HG03280 (cell line): ENCODE data around the gene PNKP.
"Not testable (repeated sequence)": the region's sequence is repeated elsewhere in the genome, so short reads cannot be mapped to it uniquely, and the experiment has no call there.

Source experiments
- ATAC-seq: cut with Tn5 transposase; IDR thresholded peaks from one replicate; pipeline ENCODE4 v1.9.1; 2021; ENCODE audit warnings: mild to moderate bottlenecking, moderate library complexity; ENCODE audit not compliant: unreplicated experiment

The PNKP gene

DNA sequence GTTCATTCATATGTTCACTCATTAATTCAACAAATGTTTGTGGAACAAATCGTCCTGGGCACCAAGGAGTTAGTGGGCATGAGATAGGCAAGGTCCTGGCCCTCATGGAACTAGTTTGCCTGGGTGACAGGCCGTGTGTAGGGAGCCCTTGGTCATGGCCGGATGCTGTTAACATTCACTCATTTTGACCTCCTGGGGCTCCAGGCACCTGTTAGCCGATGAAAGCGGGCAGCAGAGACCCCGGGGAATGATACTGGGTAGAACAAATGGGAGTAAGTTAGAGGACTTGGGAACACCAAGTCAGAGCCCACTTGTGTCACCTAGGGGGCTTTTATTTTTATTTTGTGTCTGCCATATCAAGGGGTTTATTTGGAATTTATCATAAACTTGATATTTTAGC lies 42.7 kb downstream of the PNKP start:
- no peak for ATAC-seq

DNA sequence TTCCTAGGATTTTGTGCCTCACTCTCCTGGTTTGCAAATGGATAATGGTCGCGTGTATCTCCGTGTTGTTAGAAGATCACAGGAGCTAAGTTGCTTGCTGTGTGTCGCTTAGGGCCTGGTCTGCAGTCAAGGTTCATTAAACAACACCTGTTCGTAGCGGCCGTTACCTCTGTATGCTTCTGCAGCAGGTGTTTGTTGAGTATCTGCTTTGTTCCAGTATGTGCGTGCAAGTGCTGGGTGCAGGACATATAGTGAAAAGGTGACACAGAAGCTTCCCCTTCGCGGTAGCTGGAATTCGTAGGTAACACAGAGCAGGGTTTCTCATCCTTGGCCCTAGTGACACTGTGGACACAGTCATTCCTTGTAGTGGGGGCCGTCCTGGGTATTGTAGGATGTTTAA lies 43.9 kb downstream of the PNKP start:
- ATAC-seq = no peak

DNA sequence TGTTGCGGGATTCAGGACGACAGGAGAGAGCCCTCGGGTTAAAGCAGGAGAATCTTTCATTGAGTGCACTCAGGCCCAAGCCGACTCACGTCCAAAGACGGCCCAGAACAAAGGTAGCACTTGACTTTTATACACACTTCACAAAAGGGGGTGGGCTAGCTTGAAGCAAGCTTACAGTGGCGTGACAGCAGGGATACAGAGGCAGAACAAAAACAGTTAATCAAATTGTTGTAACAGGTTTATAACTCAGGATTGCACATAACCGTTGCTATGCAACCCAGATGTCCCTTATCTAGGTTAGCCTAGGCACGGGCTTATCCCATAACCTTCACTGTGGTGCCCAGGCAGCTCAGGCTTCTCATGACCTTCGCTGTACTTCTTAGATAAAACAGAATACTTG lies 47.3 kb downstream of the PNKP start:
- ATAC-seq = no peak

DNA sequence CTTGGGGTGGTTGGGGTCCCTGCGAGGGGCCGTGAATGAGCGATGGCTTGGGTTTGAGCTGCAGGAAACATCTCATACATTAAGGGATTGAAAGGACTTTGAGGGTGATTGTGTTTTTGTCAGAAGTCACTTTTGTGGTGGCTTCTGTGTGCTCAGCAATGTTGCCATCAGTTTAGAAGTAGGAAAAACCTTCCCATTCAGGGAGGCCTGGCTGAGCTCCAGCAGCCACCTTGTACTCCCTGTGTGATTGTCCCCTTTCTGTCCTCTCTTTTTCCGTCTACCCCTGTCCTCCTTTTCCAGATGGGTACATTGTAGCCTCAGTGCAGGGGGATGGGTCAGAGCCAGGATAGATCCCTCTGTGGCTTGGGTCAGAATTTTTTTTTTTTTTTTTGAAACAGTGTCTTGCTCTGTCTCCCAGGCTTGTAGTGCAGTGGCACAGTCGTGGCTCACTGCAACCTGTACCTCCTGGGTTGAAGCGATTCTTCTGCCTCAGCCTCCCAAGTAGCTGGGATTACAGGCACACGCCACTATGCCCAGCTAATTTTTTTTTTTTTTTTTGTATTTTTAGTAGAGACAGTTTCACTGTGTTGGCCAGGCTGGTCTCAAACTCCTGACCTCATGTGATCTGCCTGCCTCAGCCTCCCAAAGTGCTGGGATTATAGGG lies 47.8 kb downstream of the PNKP start:
- not testable (repeated sequence) for ATAC-seq

DNA sequence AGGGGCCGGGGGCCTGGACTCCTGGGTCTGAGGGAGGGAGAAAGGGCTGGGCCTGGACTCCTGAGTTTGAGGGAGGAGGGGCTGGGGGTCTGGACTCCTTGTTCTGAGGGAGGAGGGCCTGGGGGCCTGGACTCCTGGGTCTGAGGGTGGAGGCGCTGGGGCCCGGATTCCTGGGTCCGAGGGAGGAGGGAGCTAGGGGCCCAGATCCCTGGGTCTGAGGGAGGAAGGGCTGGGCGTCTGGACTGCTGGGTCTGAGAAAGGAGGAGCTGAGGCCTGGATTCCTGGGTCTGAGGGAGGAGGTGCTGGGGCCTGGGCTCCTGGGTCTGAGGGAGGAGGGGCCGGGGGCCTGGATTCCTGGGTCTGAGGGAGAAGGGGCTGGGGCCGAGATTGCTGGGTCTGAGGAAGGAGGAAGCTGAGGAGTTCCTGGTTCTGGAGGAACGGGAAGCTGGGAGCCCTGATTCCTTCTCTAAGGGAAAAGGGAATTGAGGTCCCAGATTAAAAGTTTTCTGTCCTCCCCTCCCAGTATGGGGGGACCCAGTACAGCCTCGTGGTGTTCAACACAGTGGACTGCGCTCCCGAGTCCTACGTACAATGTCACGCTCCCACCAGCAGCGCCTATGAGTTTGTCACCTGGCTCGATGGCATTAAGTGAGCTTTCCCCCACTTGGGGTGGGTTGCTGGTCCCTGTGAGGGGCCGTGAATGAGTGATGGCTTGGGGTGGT lies 48.6 kb downstream of the PNKP start:
- ATAC-seq = no peak

DNA sequence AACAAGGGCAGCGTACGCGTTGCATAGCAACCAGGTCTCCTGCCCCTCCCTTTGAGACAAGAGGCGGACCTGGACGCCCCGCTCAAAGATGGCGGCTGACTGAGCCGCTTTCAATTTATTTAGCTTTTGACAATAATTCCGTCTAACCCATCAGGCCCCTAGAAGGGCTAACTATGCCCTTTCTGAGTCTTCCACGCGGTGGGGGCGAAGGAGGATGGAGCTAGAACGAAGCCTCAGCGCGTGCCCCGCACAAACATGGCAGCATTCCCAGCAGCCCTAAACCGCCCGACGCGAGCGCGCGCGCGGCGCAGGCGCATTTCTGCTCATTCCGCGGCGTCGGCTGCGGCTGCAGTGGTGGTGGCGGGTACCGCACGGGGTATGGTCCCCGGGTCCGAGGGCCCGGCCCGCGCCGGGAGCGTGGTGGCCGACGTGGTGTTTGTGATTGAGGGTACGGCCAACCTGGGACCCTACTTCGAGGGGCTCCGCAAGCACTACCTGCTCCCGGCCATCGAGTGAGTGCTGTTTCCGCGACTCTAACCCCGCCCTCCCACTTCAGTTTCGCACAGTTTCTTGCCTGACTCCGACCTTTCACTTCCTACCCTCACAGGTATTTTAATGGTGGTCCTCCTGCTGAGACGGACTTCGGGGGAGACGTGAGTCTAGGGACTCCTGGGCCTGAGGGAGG lies 49.3 kb downstream of the PNKP start, which contains the start of gene MED25:
TSS of gene MED25 (plus strand) at position 326 of the 685 bp plus-strand sequence. CDS start at position 379, 53 bp downstream.
- peak; percentile 63 for ATAC-seq

DNA sequence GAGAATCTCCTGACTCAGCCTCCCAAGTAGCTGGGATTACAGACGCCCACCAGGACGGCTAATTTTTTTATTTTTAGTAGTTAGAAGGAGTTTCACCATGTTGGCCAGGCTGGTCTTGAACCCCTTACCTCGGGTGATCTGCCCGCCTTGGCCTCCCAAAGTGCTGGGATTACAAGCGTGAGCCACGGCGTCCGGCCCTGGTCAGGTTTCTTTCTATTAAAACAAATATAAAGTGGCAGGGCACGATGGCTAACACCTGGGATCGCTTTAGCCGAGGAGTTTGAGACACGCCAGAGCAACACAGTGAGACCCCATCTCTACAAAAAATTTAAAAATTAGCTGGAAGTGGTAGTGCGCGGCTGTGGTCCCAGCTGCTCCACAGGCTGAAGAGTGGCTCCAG lies 50.8 kb downstream of the PNKP start:
- no peak for ATAC-seq

DNA sequence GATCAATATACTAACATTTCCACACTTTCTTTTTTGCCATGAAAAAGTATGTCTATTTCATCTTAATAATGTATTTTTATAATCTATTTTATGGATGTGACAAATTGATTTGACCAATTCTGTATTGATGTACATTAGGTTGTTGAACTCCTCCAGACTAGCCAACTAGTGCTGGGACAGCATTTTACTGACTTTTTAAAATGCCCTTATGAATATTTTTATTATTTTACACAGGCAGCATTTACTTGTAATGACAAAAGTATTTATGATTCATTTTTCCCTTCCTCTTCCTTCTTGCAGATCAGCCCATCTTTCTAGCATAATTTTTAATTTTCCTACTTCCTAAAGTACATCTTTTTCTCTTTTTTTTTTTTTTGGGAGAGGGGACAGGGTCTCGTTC lies 53.4 kb downstream of the PNKP start:
- no peak for ATAC-seq

DNA sequence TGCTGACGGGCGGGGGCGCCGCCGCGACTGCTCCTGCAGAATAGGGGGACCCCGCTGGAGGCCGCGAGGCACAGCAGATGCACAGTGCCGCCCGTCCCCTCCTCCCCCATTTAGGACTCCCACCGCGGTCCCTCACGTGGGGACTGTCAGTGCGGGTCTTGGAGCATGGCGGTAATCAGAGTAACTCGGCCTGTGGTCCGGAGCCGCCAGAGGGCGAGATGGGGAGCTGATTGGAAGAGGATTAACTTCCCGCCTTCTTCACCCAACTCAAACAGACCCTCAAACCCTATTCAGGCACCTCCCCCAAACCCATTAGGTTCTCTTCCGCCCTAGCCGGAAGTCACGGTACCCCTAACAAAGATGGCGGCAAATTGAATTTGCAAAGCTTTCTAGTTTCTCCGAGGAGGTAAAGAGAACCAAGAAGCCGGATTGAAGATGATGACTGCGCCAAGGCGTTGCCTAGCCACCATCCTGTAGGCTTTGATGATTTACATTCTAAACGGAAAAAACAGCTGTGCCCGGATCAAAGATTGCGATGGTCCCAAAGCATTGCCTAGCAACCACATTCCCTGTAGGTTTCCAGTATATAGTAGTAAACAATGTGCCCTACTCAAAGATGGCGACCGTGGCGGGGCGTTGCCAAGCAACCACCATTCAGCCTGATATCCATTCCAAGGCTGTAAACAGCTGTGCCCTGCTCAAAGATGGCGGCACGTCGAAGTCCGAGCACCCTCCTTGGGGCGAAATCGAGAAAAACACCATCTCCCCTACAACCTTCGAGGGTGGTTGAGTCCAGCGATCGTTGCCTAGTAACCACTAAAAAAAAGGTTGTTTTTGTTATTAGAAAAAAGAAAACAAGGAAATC lies 54.1 kb downstream of the PNKP start, which contains the start of gene FUZ:
TSS of gene FUZ (minus strand) at position 296 of the 865 bp plus-strand sequence. CDS start at position 110, 186 bp downstream.
- peak; percentile 47 for ATAC-seq

DNA sequence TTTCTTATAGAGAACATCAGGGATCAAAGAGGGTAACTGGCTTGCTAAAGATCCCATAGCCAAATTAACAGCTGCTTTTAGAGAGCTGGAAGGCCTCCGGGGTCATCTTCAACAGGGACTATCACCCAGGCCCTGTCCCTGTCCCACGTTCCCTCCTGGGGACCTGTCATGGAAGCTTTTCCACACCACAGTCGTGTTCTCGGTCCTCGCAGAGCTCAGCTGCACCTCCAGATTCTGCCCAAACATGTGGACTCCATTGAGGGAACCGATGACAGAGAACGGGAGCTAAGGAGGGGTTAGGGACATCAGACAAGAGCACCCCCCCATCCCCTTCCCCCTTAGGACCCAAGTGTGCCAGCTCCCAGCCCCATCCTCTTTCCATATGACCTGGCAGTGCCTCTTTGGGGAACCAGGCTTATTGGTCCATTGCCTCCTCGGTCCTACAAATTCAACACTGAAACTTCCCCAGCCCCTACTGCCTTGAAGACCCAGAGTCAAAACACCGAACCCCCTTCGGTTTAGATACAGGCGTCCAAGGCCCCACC lies 54.9 kb downstream of the PNKP start:
- no peak for ATAC-seq

DNA sequence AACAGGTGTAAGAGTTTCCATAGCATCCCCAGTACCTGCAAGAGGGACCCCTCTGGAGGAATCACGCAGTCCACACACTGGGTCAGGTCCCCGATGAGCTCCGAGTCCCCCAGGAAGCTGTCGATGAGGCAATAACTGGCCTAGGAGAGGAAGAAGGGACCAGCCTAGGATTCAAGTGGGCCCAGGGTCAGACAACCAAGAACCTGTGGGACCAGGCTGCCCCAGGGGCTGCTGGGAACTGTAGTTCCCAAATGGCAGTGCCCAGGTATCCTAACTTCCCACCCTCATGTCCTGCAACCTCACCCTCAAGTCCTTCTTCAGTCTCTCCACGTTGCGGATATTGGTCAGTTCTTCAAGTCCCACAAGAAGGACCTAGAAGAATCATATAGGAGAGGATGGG lies 56.0 kb downstream of the PNKP start:
- no peak for ATAC-seq
